HG02678 (cell line): ENCODE results near the gene FAM163B.
"Not testable (repeated sequence)": the region's sequence is repeated elsewhere in the genome, so short reads cannot be mapped to it uniquely, and the experiment has no call there.

Experiments
- ATAC-seq: cut with Tn5 transposase; IDR thresholded peaks from one replicate; pipeline ENCODE4 v1.9.1; 2021; ENCODE audit warnings: mild to moderate bottlenecking, moderate library complexity; ENCODE audit not compliant: unreplicated experiment

Gene FAM163B

DNA sequence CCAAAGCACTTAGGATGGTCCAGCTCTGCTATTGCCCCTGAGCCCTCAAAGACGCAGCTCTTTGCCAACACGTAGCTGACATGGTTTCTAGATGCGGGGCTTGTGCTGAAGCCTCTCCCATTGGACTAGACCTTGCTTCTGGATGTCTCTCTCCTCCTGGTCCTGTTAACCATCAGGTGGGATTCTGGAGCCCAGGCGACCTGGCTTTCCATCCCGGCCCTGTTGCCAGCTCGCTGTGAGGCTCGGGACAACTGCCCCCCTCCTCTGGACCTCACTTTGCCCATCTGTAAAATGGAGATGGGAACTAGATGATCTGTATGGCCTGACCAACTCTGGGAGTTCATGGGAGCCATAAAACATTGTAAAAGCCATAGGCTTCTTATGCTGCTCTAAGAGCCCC is 31.0 kb upstream of the FAM163B start:
- ATAC-seq, result no peak

GRCh38 chr9:133639613-133640012 is 30.4 kb upstream of the FAM163B start:
- ATAC-seq, result no peak

DNA sequence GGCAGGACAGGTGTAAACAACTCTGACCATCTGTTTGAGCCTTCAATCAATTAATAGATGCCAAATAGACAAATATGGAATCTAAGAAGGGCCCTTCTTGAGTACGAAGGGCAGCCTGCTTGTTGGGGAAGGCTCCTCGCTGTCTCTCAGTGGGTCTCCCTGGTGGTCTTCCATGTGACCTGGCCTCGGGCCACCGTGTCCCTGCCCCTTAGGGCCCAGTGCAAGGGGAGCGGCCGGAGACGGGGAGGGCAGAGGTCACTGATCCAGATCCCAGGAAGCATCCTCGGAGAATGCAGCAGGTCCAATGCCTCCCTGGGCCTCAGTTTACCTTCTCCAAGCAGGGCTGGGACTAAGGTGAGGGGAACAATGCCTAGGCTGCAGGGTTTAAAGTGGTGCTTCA is 29.5 kb upstream of the FAM163B start:
- ATAC-seq, result no peak

- no peak for ATAC-seq
Measured at GRCh38 chr9:133638076-133638475, 28.9 kb upstream of the FAM163B start.

DNA sequence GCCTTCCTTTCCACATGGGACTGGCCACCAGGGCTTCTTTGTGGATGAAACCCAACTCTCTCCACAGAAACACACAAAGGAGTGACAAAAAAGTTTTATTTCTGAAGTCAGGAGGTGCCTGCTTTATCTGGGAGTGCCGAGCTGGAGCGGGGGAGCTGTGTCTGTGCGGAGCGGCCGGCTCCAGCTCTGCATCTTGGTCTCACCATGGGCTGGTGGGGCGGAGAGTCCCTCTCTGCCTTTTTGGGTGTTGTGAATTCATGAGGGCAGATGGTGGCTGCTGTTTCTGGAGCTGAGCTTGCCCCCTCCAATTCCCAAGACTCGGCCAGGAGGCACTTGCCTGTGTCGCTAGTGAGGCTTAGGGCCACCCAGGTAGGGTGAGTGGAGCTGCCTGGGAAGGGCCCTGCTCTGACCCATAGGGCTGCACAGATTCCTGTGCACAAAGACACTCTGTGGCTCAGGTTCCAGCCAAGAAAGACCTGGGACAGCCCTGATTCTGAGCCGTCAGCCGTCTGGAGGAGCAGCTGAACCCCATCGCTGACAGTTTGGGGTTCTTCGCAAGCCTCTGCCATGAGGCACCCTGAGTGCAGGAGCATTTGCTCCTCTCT is 28.4 kb upstream of the FAM163B start:
- ATAC-seq, result no peak

DNA sequence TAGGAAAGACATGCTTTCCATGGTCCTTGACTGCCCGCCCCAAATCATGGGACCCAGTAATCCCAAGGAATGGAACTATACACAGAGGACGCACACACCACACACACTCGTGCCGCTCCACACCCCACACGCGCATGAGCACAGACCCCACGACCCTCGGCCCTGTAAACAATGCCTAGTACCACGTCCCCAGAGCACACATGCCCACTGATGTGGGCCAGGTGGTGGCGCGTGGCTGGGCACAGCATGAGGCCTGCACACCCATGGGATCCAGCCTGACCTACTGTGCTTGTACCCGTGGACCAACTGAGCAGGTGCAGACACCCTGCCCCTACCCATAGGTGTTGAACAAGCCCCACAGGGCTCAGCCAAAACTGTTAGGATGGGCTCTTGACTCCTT is 27.7 kb upstream of the FAM163B start:
- ATAC-seq, result no peak

- no peak for ATAC-seq
Measured at GRCh38 chr9:133635533-133636531, 26.6 kb upstream of the FAM163B start, which contains the start of gene DBH. TSS of gene DBH (plus strand) at chr9:133636363. CDS start at chr9:133636372, 9 bp downstream.

GRCh38 chr9:133635098-133635497 is 25.9 kb upstream of the FAM163B start:
- ATAC-seq, result no peak

- no peak for ATAC-seq
Measured at GRCh38 chr9:133634081-133634691, 25.0 kb upstream of the FAM163B start.

GRCh38 chr9:133633681-133634080 is 24.5 kb upstream of the FAM163B start:
- no peak for ATAC-seq

DNA sequence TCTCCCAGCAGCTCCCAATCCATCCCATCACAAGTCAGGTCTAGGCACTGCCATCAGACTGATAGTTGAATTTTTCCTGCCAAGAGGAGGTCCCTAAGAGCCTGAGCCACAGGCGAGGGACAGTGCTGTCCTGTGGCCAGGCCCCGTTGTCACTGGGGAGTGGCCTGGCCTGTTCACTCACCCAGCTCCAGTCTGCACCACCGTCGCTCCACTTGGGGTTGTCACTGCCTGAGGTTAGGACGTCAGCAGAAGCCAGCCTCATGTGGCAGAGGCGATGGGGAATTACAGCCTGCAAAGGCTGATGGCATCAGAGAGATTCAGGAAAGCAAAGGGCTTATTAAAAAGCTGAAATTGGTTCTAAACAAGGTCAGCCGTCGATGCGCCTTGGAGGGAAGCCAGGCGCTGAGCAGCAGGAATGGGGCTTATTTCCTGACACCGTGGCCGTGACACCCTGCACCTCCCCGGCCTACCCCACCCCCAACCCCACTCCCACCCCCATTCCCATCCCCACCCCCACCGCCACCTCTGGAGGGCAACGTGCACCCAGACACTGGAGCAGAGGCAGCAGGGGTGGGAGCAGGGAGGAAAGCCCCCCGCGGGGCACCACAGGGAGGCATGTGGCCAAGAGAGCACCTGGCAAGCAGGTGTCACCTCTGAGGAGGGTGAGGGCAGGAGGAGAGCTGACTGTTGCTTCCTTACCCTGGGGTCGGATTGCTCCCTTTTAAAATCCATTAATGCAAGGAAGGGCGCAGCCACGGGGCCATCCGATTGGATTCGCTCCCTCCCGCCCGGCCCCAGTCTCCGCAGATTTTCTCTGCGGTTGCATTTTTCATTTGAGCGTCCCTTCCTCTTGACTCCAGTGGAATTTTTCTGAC is 23.9 kb upstream of the FAM163B start:
- no peak for ATAC-seq

- ATAC-seq, result no peak
Measured at GRCh38 chr9:133631111-133631510, 21.9 kb upstream of the FAM163B start.

DNA sequence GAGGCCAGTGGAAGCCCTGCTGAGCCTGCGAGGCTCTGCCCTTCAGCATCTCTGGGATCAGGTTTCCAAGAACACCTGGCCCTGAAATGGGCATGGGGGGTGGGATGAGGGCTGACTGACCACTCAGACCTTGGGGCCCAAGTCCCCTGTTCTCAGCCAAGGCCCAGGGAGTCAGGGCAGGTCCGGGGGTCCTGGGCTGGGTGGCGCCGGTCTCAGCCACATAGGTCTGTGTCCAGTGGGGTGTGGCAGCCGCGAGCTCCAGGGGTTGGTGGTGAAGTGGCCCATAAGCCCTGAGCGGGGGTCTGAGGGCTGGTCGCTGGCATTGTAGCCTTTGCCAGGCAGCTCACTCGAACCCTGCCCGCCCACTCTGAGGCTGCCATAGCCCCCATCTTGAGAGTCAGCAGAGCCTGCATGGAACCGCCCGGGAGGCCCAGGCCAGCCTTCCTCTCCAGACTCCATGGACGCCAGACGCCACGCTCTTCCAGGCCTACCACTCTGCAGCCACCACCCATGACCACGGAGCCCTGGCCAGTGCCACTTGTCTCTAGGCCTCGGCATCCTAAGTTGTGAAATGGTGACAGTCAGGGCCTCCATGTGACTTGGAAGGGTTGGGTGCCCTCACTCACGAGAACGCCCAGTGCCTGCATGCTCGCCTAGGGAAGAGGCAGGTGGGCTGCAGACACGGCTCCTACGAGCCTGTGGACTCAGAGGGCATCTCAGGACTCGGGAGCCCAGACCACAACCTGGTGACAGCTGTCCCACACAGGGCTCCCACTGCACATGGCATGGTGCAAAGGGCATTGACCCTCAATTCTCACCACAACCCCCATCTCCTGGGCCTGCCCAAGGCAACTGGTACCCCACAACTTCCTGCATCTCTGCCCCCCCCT is 20.3 kb upstream of the FAM163B start:
- no peak for ATAC-seq

- no peak for ATAC-seq
Measured at GRCh38 chr9:133628766-133629165, 19.6 kb upstream of the FAM163B start.

- ATAC-seq, result no peak
Measured at GRCh38 chr9:133627341-133627740, 18.2 kb upstream of the FAM163B start.

GRCh38 chr9:133626008-133626407 is 16.8 kb upstream of the FAM163B start:
- not testable (repeated sequence) for ATAC-seq

DNA sequence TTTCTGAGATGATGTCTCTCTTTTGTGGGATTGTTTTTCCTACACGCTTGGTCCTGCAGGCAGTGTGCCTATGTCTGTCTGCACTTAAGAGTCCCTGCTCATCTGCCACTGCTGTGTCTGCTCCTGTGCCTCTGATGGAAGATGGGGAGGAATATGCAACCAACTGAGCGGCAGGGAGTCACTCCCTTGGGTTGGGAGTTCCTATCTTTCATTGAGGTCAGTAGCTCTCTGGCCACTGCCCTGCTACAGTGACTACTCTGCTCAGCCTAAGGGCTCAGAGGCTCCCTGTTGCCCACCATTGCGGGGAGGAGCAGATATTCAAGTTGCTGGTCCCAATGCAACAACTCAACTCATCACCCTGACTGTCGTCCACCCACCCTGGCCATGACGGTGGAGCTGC is 13.4 kb upstream of the FAM163B start:
- no peak for ATAC-seq

DNA sequence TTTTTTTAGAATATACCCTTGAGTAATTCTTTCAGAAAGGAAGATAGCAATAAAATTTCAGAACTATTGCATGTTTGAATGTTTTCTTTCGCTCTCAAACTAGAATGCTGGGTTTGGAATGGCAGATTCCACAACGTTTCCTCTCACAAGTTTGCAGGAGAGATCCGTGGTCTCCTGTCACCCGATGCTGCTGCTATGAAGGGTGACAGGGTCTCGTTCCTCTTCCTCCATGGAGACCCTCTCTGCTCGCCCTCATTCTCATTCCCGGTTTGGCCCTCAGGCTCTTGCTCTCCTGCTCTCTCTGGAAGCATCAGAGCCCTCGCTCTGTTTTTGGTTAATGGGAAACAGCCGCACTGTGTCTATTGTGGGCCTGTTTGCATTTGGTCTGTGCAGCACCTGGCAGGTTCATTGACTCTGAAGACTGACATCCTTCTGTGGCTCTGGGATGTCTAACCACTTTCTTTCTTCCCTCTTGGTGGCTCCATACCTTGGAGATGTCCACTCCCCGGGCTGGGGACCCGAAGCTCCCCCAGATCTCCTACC is 12.6 kb upstream of the FAM163B start:
- no peak for ATAC-seq

DNA sequence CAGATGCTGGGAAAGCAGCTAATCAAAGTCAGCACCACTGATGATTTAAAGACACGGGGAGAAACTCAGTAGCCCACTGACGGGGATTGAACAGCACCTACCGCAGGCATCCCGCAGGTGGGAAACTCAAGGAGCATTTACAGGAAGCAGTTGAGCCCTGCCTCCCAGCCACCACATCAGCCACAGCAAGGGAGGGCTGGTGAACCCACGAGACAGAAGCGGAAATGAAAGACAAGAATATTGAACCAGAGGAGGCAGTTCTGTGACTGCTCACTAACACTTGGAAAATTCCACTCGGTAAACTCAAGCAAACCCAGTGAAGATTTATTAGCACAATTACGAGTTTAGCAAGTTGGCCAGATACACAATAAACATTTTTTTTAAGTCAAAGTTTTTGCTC is 10.6 kb upstream of the FAM163B start:
- ATAC-seq, result no peak
